ENCODE results near the gene GRM7. TPM values are rescaled to one million over a fixed set of nuclear protein-coding genes. Genes with fewer than 3 reads are reported as not detected.

GRM7 gene
- total and polyA plus RNA-seq, 2 of the 4 experiments (the other 2 are of a cell fraction) = not detected

- no peak for TF ChIP-seq CHD1 (IDR thresholded peaks at IDR 0.05; ENCODE audit: low read depth, low read length)
- TF ChIP-seq SMC3 (IDR thresholded peaks at IDR 0.05; ENCODE audit: low read depth, low read length) = no peak
- TF ChIP-seq RCOR1 (IDR thresholded peaks at IDR 0.05; ENCODE audit: insufficient replicate concordance, low read length) = no peak
- TF ChIP-seq MAFK (IDR thresholded peaks at IDR 0.05; ENCODE audit: low read depth, low read length) = no peak
- no peak for TF ChIP-seq RAD21 (IDR thresholded peaks at IDR 0.05; ENCODE audit: low read length)
- no peak for TF ChIP-seq MAZ (IDR thresholded peaks at IDR 0.05; ENCODE audit: borderline replicate concordance, low read depth, low read length)
- TF ChIP-seq CTCF (conservative IDR thresholded peaks at IDR 0.05; ENCODE audit: low read depth, low read length) = no peak
- no peak for TF ChIP-seq POLR2A (IDR thresholded peaks at IDR 0.05; ENCODE audit: low read depth, low read length)
- TF ChIP-seq, protein P1, sequence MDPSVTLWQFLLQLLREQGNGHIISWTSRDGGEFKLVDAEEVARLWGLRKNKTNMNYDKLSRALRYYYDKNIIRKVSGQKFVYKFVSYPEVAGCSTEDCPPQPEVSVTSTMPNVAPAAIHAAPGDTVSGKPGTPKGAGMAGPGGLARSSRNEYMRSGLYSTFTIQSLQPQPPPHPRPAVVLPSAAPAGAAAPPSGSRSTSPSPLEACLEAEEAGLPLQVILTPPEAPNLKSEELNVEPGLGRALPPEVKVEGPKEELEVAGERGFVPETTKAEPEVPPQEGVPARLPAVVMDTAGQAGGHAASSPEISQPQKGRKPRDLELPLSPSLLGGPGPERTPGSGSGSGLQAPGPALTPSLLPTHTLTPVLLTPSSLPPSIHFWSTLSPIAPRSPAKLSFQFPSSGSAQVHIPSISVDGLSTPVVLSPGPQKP (IDR thresholded peaks at IDR 0.05; ENCODE audit: borderline replicate concordance, low read depth, low read length) = no peak
- TF ChIP-seq, protein P2, sequence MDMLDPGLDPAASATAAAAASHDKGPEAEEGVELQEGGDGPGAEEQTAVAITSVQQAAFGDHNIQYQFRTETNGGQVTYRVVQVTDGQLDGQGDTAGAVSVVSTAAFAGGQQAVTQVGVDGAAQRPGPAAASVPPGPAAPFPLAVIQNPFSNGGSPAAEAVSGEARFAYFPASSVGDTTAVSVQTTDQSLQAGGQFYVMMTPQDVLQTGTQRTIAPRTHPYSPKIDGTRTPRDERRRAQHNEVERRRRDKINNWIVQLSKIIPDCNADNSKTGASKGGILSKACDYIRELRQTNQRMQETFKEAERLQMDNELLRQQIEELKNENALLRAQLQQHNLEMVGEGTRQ (IDR thresholded peaks at IDR 0.05; ENCODE audit: low read depth, low read length) = no peak
- TF ChIP-seq CEBPB (IDR thresholded peaks at IDR 0.05; ENCODE audit: low read depth, low read length) = no peak
- no peak for TF ChIP-seq BHLHE40 (IDR thresholded peaks at IDR 0.05; ENCODE audit: low read depth, low read length)
- TF ChIP-seq FOS (IDR thresholded peaks at IDR 0.05; ENCODE audit: low read depth, low read length) = no peak
- BruUV-seq (replicated peaks) = no TSS peak
- no peak overlapping the region for H3K4ac ChIP-seq (ENCODE audit: low read depth, low read length)
- no peak overlapping the region for H3K4me2 ChIP-seq (ENCODE audit: low read depth, low read length)
- in situ Hi-C loops (cut with MboI; ENCODE audit: low sequenced_read_pairs) = no loop called here
- H4K5ac ChIP-seq (ENCODE audit: low read depth, low read length) = no peak overlapping the region
- H3K4me3 ChIP-seq (ENCODE audit: insufficient read depth, low read depth, low read length) = no peak overlapping the region
- no peaks in the 10 kb centered on the region for H3K27me3 ChIP-seq (ENCODE audit: control insufficient read depth, insufficient read depth, low read length)
- dilution Hi-C loops (cut with HindIII; ENCODE audit: low sequenced_read_pairs, unreplicated experiment) = no loop called here
- DNase-seq = no peak
- H3K4me1 ChIP-seq (ENCODE audit: control insufficient read depth, insufficient read depth, low read length) = no peaks in the 10 kb centered on the region
- H3K18ac ChIP-seq (ENCODE audit: low read depth, low read length) = no peak overlapping the region
- H3K9me1 ChIP-seq (ENCODE audit: insufficient read depth, low read length) = no peaks in the 10 kb centered on the region
- no peak overlapping the region for H2AFZ ChIP-seq (replicated peaks; ENCODE audit: low read length, poor library complexity)
- no peak overlapping the region for H2BK15ac ChIP-seq (ENCODE audit: low read depth, low read length)
- H3K27ac ChIP-seq (ENCODE audit: insufficient read depth, low read length) = no peak overlapping the region
- H2BK5ac ChIP-seq (ENCODE audit: low read depth, low read length, poor library complexity, severe bottlenecking) = no peak overlapping the region
- POLR2A ChIA-PET (ENCODE audit: unreplicated experiment) = no interaction called here
- intact Hi-C loops (cut with micrococcal nuclease) = no loop called here
- H2AK5ac ChIP-seq (ENCODE audit: low read depth, low read length) = no peak overlapping the region
- peaks cover 8% of the 10 kb centered on the region; the same call in 1 of the 2 replicates for H3K9me3 ChIP-seq (ENCODE audit: control insufficient read depth, insufficient read depth, low read length)
- no peaks in the 10 kb centered on the region for H3K79me1 ChIP-seq (ENCODE audit: low read depth in 1 of 2, low read length in 2 of 2)
- no peak overlapping the region for H3K14ac ChIP-seq (replicated peaks; ENCODE audit: low read depth, low read length)
- H3K9ac ChIP-seq (ENCODE audit: low read depth, low read length) = no peak overlapping the region
- H3K23ac ChIP-seq (ENCODE audit: low read depth, low read length) = no peak overlapping the region
- H2BK120ac ChIP-seq (ENCODE audit: low read depth, low read length) = no peak overlapping the region
- no peak for ATAC-seq (ENCODE audit: low read depth)
- H4K20me1 ChIP-seq (ENCODE audit: insufficient read depth, low read length) = no peaks in the 10 kb centered on the region
- no peak overlapping the region for H4K8ac ChIP-seq (ENCODE audit: low read depth in 2 of 2, low read length in 2 of 2)
- H3K36me3 ChIP-seq (ENCODE audit: control insufficient read depth, insufficient read depth, low read length) = no peaks in the 10 kb centered on the region
- no peak overlapping the region for H3K56ac ChIP-seq (ENCODE audit: extremely low read depth, insufficient read depth, low read length)
- H2BK20ac ChIP-seq (ENCODE audit: low read depth, low read length) = no peak overlapping the region
- CTCF ChIA-PET = no interaction called here
- no peak overlapping the region for H2AK9ac ChIP-seq (replicated peaks; ENCODE audit: low read depth, low read length, poor library complexity)
- no peak overlapping the region for H4K91ac ChIP-seq (ENCODE audit: insufficient read depth, low read depth, low read length)
Observed at GRCh38 chr3:6962801-6963200, 101.9 kb downstream of the GRM7 start.

Data from IMR-90 (cell line).